HepG2 (cell line): ENCODE measurements around the gene AIF1. TPM values are rescaled to one million over a fixed set of nuclear protein-coding genes. Genes with fewer than 3 reads are reported as not detected.

Experiments
- ATF7 ChIP-seq, 2 experiments: fragments of 450-650 bp in 1 of 2; sonication (generic) in 1 of 2; formaldehyde crosslinking in 1 of 2; IDR thresholded peaks; 2 replicates each; pipeline versions ENCODE4 v1.4.0 to v1.6.1; 2016 to 2020; ENCODE audit warnings: antibody characterized with exemption in 1 of 2, mild to moderate bottlenecking in 1 of 2, missing genetic modification reagents in 1 of 2
- FOXP4 ChIP-seq: sonication (generic); formaldehyde crosslinking; IDR thresholded peaks from 2 replicates; pipeline ENCODE4 v1.4.0; 2020; ENCODE audit warnings: missing genetic modification reagents
- KDM6A ChIP-seq: IDR thresholded peaks from 2 replicates; pipeline ENCODE4 v1.6.1; 2016; ENCODE audit warnings: low read depth
- NCOA1 ChIP-seq: sonication (generic); formaldehyde crosslinking; IDR thresholded peaks from 2 replicates; pipeline ENCODE4 v1.9.0; 2021; ENCODE audit warnings: missing genetic modification reagents
- NONO ChIP-seq, 2 experiments: fragments of 450-650 bp in 1 of 2; sonication (generic) in 1 of 2; formaldehyde crosslinking in 1 of 2; IDR thresholded peaks in 1 of 2; conservative IDR thresholded peaks in 1 of 2; 2 replicates each; pipeline versions ENCODE4 v1.6.1 to v1.8.0; 2017 to 2022; ENCODE audit warnings: mild to moderate bottlenecking in 1 of 2, missing genetic modification reagents in 1 of 2, moderate library complexity in 1 of 2
- RARG ChIP-seq: sonication (generic); formaldehyde crosslinking; IDR thresholded peaks from 2 replicates; pipeline ENCODE4 v1.4.0; 2020; ENCODE audit warnings: low read depth, mild to moderate bottlenecking, missing genetic modification reagents
- SMAD1 ChIP-seq: sonication (generic); formaldehyde crosslinking; IDR thresholded peaks from 2 replicates; pipeline ENCODE4 v1.4.0; 2020; ENCODE audit warnings: missing genetic modification reagents, low read depth, mild to moderate bottlenecking, borderline replicate concordance
- SOX6 ChIP-seq, 2 experiments: fragments of 450-650 bp in 1 of 2; sonication (generic) in 1 of 2; formaldehyde crosslinking in 1 of 2; IDR thresholded peaks; 2 replicates each; pipeline versions ENCODE4 v1.4.0 to v1.6.1; 2017 to 2020; ENCODE audit warnings: antibody characterized with exemption in 1 of 2, mild to moderate bottlenecking in 1 of 2, missing genetic modification reagents in 1 of 2
- SRSF4 ChIP-seq: fragments of 200-400 bp; formaldehyde crosslinking; IDR thresholded peaks from one replicate; pipeline ENCODE4 v1.6.1; 2018; ENCODE audit warnings: mild to moderate bottlenecking, low read depth, low read length, moderate library complexity; ENCODE audit not compliant: poor library complexity, severe bottlenecking
- ZMYM4 ChIP-seq: sonication (generic); formaldehyde crosslinking; IDR thresholded peaks from 2 replicates; pipeline ENCODE4 v1.8.1; 2023; ENCODE audit warnings: mild to moderate bottlenecking, missing genetic modification reagents
- ZNF136 ChIP-seq: sonication (generic); formaldehyde crosslinking; IDR thresholded peaks from 2 replicates; pipeline ENCODE4 v1.8.1; 2022; ENCODE audit warnings: low read depth, mild to moderate bottlenecking, moderate library complexity, missing genetic modification reagents
- ZNF207 ChIP-seq: fragments of 450-650 bp; IDR thresholded peaks from 2 replicates; pipeline ENCODE4 v1.6.1; 2016; ENCODE audit warnings: antibody characterized with exemption, borderline replicate concordance
- ZNF337 ChIP-seq: sonication (generic); formaldehyde crosslinking; IDR thresholded peaks from 2 replicates; pipeline ENCODE4 v1.5.1; 2020; ENCODE audit warnings: missing genetic modification reagents, low read depth, mild to moderate bottlenecking, borderline replicate concordance
- ZNF510 ChIP-seq: sonication (generic); formaldehyde crosslinking; IDR thresholded peaks from 2 replicates; pipeline ENCODE4 v1.4.0; 2020; ENCODE audit warnings: low read depth, mild to moderate bottlenecking, missing genetic modification reagents
- ZNF558 ChIP-seq: sonication (generic); formaldehyde crosslinking; IDR thresholded peaks from 2 replicates; pipeline ENCODE4 v1.9.0; 2022; ENCODE audit warnings: mild to moderate bottlenecking, missing genetic modification reagents, borderline replicate concordance
- ZNF570 ChIP-seq: sonication (generic); formaldehyde crosslinking; IDR thresholded peaks from 2 replicates; pipeline ENCODE4 v1.4.0; 2020; ENCODE audit warnings: mild to moderate bottlenecking, missing genetic modification reagents, borderline replicate concordance
- ZNF652 ChIP-seq: IDR thresholded peaks from 2 replicates; pipeline ENCODE4 v1.6.1; 2016; ENCODE audit warnings: low read depth, borderline replicate concordance
- polyA plus RNA-seq, 8 experiments: library from polyadenylated mRNA; depleted of rRNA in 3 of 8; stranded (reverse) in 7 of 8; unstranded in 1 of 8; fragments of >200 nt; fragmentation: Illumina TruSeq in 4 of 8; extraction: Trizol in 4 of 8; gene quantifications; 2 replicates each; pipeline versions ENCODE4 v1.2.1 to v1.2.3, GENCODE V29; 2011 to 2016; ENCODE audit warnings: low read depth in 4 of 8, missing spikeins in 1 of 8, mixed read lengths in 1 of 8; ENCODE audit not compliant: insufficient read depth in 1 of 8
- total RNA-seq, 5 experiments: library from RNA; depleted of rRNA; stranded (reverse); fragments of >200 nt; fragmentation: Illumina TruSeq; extraction: Trizol; gene quantifications; 2 replicates each; pipeline ENCODE4 v1.2.3, GENCODE V29; 2016; ENCODE audit warnings: low read depth in 1 of 5
- TF ChIP-seq, protein P1 (sequence below): sonication (generic); formaldehyde crosslinking; IDR thresholded peaks from 2 replicates; pipeline ENCODE4 v1.4.0; 2020; ENCODE audit warnings: missing genetic modification reagents
- TF ChIP-seq, protein P2 (sequence below): sonication (generic); formaldehyde crosslinking; IDR thresholded peaks from 2 replicates; pipeline ENCODE4 v1.4.0; 2020; ENCODE audit warnings: missing genetic modification reagents

The AIF1 gene
- total and polyA plus RNA-seq, 2 of the 13 experiments (the other 11 are each of a cell fraction or from before 2014, with no cell fraction given): 1.5 TPM; not detected in 1

DNA sequence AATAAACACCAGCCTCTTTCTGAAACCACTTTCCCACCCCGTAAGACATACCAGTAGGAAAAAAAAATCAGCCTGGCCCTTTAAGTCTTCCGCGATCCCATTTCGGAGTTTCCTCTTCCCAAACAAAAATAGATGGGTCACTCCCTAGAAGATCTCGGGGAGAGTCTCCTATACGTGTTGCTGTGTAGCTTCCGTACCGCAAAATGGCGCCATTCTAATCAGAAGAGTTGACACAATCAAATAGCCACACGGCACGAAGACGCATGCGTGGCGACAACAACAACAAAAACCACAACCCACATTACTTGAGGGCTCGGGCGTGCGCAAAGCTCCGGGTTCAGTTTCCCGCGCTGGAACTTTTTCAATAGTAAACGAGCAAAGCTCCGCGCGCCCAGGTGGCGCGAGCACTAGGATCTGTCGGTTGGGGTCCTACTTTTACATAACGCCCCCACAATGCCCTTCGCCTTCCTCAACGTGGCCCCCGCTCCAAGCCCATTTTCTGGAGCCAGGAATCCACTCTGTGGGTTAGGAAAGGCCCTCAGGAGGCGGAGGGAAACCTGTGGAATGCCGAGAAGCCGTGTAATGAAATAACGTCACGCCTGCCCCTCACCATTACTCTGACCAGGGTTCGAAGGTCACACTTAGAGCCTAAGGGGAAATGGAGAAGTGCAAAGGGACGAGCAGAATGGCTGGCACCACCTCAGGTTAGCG is 49.9 kb downstream of the AIF1 start, which contains the start of gene GPANK1 (continued):
- TF ChIP-seq NONO (IDR thresholded peaks at IDR 0.05): no peak
- TF ChIP-seq NONO (CRISPR knock-in tag; conservative IDR thresholded peaks at IDR 0.05): peak; percentile 88; the same call in 1 of the 2 replicates
- TF ChIP-seq FOXP4: peak; percentile 67; the same call in 1 of the 2 replicates
- TF ChIP-seq SOX6 (IDR thresholded peaks at IDR 0.05): no peak
- no peak; the same call in 1 of the 2 replicates for TF ChIP-seq SOX6 (CRISPR knock-in tag; IDR thresholded peaks at IDR 0.05)
- TF ChIP-seq NCOA1: peak; percentile 50; the same call in 1 of the 2 replicates
- no peak for TF ChIP-seq SMAD1 (CRISPR knock-in tag)
- TF ChIP-seq ATF7 (IDR thresholded peaks at IDR 0.05): no peak
- peak; percentile 74; the same call in 1 of the 2 replicates for TF ChIP-seq ATF7 (CRISPR knock-in tag; IDR thresholded peaks at IDR 0.05)
- TF ChIP-seq ZNF558: peak; percentile 18; the same call in 1 of the 2 replicates
- TF ChIP-seq ZNF570 (CRISPR knock-in tag): no peak
- no peak; the same call in 1 of the 2 replicates for TF ChIP-seq ZNF510 (CRISPR knock-in tag)
- TF ChIP-seq, protein P1, sequence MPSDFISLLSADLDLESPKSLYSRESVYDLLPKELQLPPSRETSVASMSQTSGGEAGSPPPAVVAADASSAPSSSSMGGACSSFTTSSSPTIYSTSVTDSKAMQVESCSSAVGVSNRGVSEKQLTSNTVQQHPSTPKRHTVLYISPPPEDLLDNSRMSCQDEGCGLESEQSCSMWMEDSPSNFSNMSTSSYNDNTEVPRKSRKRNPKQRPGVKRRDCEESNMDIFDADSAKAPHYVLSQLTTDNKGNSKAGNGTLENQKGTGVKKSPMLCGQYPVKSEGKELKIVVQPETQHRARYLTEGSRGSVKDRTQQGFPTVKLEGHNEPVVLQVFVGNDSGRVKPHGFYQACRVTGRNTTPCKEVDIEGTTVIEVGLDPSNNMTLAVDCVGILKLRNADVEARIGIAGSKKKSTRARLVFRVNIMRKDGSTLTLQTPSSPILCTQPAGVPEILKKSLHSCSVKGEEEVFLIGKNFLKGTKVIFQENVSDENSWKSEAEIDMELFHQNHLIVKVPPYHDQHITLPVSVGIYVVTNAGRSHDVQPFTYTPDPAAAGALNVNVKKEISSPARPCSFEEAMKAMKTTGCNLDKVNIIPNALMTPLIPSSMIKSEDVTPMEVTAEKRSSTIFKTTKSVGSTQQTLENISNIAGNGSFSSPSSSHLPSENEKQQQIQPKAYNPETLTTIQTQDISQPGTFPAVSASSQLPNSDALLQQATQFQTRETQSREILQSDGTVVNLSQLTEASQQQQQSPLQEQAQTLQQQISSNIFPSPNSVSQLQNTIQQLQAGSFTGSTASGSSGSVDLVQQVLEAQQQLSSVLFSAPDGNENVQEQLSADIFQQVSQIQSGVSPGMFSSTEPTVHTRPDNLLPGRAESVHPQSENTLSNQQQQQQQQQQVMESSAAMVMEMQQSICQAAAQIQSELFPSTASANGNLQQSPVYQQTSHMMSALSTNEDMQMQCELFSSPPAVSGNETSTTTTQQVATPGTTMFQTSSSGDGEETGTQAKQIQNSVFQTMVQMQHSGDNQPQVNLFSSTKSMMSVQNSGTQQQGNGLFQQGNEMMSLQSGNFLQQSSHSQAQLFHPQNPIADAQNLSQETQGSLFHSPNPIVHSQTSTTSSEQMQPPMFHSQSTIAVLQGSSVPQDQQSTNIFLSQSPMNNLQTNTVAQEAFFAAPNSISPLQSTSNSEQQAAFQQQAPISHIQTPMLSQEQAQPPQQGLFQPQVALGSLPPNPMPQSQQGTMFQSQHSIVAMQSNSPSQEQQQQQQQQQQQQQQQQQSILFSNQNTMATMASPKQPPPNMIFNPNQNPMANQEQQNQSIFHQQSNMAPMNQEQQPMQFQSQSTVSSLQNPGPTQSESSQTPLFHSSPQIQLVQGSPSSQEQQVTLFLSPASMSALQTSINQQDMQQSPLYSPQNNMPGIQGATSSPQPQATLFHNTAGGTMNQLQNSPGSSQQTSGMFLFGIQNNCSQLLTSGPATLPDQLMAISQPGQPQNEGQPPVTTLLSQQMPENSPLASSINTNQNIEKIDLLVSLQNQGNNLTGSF (CRISPR knock-in tag): peak; percentile 80; the same call in 1 of the 2 replicates
- no peak for TF ChIP-seq SRSF4
- peak; percentile 31; the same call in 1 of the 2 replicates for TF ChIP-seq ZMYM4 (CRISPR knock-in tag)
- TF ChIP-seq ZNF207: no peak
- TF ChIP-seq, protein P2, sequence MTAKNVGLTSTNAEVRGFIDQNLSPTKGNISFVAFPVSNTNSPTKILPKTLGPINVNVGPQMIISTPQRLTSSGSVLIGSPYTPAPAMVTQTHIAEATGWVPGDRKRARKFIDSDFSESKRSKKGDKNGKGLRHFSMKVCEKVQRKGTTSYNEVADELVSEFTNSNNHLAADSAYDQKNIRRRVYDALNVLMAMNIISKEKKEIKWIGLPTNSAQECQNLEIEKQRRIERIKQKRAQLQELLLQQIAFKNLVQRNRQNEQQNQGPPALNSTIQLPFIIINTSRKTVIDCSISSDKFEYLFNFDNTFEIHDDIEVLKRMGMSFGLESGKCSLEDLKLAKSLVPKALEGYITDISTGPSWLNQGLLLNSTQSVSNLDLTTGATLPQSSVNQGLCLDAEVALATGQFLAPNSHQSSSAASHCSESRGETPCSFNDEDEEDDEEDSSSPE: peak; percentile 97
- TF ChIP-seq KDM6A: 0 out of 2 replicates have a peak, but pooled peaks have one; percentile 8
- no peak; the same call in 1 of the 2 replicates for TF ChIP-seq ZNF337 (CRISPR knock-in tag)
- no peak for TF ChIP-seq ZNF652 (CRISPR knock-in tag)
- peak; percentile 81 for TF ChIP-seq ZNF136 (CRISPR knock-in tag)
- TF ChIP-seq RARG (CRISPR knock-in tag): no peak
